HG03060 (cell line): ENCODE measurements around the gene FAM193A.
"Not testable (repeated sequence)": the region's sequence is repeated elsewhere in the genome, so short reads cannot be mapped to it uniquely, and the experiment has no call there.

ENCODE experiments used
- ATAC-seq: cut with Tn5 transposase; IDR thresholded peaks from one replicate; pipeline ENCODE4 v1.9.1; 2021; ENCODE audit warnings: low read depth, moderate number of reproducible peaks; ENCODE audit not compliant: unreplicated experiment

The FAM193A gene

GRCh38 chr4:2536193-2537010 lies at the start of gene FAM193A:
TSS of gene FAM193A (plus strand) at chr4:2536647. CDS start at chr4:2536916, 269 bp downstream.
- peak; percentile 80 for ATAC-seq

GRCh38 chr4:2486981-2487380 lies 49.5 kb upstream of the FAM193A start:
- ATAC-seq = no peak

GRCh38 chr4:2487632-2488031 lies 48.8 kb upstream of the FAM193A start:
- ATAC-seq = no peak

GRCh38 chr4:2489081-2489805 lies 47.2 kb upstream of the FAM193A start:
- no peak for ATAC-seq

- no peak for ATAC-seq
These were observed 46.5 kb upstream of the FAM193A start for GRCh38 chr4:2489841-2490552.

DNA sequence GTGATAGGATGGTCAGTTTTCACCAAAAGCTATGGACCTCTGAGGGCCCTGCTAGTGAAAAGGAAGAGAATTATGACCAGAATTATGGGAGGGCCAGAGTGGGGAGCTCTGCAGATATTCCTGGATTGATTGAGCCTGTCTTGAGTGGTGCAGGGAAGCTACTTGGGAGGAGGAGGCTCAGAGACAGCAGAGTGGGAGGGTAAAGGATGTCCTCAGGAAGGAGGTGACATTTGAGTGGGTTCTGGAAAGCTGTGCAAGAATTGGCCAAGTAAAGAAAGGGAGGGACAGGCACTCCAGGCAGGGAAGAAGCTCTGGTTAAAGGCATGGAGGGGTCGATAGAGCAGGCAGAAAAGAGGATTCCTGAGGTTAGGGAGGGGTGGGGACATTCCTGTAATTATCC lies 43.5 kb upstream of the FAM193A start:
- no peak for ATAC-seq

DNA sequence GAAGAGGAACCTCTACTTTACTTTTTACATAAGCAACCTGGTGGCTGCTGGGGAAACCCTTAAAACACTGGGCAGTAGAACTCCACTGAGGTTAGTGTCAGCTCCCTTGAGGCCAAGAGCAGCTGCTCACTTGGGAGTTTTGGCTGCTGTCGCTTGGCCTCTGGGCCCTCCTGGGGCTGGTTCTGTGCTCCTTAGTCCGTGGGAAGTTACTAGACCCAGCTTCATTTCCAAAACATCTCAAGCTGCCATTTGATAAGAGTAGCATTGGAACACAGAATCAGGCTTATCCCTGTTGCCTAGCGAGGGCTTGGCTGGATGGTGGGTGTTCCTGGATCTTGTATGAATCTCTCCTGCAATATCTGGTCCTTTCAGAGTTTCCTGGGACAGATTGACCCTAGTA lies 41.5 kb upstream of the FAM193A start:
- no peak for ATAC-seq

DNA sequence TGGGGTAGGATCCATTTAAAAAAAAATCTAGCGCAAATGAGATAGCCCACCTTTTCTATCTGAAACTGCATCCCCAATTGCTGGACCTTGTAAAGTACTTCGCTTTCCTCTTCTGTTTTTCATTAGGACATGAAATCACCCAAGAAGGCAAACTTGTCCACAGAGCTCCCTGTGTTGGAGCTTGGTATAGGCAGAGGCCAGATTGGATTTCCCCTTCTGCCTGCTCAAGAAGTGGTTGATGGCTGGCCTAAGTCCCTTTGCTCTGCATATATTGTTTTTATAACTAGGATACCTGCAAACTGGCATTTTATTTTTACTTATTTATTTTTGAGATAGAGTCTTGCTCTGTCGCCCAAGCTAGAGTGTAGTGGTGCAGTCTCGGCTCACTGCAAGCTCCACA lies 39.1 kb upstream of the FAM193A start:
- ATAC-seq = no peak

DNA sequence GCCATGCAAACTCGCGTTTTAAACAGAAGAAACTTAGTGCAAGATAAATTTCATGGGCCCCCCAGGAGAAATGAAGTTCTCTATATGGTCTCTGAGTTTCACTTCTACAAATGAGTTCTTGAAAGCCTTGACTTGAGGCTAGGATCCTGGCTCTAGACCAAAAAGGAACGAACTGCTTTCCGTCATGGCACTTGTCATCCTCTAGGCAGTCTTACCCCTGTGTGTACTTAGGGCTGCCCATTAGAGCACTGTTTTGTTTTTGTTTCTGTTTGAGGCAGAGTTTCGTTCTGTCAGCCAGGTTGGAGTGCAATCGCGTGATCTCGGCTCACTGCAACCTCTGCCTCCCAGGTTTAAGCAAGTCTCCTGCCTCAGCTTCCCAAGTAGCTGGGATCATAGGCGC lies 38.5 kb upstream of the FAM193A start:
- ATAC-seq = peak; percentile 89

GRCh38 chr4:2500547-2500946 lies 35.9 kb upstream of the FAM193A start:
- no peak for ATAC-seq

- ATAC-seq = no peak
These were observed 35.3 kb upstream of the FAM193A start for GRCh38 chr4:2501034-2501594.

DNA sequence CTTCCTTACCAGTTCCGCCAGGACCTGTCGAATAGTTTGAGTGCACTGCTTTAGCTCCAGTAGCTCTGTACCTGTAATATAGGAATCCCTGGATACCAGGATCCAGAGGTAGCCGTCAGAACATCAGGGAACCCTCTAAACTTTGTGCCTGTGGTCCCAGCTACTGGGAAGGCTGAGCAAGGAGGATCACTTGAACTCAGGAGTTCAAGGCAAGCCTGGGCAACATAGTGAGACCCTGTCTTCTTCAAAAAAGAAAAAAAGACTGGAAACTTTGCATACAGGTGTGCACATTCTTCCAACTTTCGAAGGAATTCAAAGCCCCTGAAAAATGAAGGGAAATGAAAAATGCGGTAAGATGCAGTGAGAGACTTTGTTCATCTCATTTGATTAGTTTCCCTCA lies 32.6 kb upstream of the FAM193A start:
- ATAC-seq = no peak

DNA sequence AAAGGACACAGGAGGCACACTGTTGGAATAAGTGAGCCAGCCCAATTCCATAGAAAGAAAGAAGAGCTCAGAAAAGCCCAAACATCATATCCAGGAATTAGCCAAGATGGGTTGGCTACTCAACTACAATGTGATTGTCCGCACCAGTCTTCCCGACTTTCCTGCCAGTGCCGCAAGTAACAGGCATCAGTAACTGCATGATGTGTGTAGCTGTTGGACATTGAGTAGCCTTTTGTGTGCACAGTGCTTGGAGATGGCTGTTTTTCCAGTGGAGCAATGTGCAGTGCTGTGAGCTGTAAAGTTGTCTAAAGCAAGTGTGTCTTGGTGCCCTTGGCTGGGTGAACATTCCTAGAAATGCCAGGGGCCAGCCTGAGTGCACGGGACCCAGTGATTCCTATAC lies 29.2 kb upstream of the FAM193A start:
- no peak for ATAC-seq

DNA sequence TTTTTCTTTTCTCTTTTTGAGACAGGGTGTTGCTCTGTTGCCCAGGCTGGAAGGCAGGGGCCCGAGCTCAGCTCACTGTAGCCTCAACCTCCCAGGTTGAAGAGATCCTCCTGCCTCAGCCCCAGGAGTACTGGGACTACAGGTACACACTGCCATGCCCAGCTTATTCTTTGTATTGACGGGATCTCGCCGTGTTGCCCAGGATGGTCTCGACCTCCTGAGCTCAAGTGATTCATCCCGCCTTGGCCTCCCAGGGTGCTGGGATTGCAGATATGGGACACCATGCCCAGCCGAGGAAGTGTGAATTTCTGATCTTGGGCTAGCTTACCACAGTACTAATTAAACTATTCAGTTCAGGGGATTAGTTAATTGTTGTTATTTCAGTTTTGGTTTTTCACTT lies 28.6 kb upstream of the FAM193A start:
- no peak for ATAC-seq

DNA sequence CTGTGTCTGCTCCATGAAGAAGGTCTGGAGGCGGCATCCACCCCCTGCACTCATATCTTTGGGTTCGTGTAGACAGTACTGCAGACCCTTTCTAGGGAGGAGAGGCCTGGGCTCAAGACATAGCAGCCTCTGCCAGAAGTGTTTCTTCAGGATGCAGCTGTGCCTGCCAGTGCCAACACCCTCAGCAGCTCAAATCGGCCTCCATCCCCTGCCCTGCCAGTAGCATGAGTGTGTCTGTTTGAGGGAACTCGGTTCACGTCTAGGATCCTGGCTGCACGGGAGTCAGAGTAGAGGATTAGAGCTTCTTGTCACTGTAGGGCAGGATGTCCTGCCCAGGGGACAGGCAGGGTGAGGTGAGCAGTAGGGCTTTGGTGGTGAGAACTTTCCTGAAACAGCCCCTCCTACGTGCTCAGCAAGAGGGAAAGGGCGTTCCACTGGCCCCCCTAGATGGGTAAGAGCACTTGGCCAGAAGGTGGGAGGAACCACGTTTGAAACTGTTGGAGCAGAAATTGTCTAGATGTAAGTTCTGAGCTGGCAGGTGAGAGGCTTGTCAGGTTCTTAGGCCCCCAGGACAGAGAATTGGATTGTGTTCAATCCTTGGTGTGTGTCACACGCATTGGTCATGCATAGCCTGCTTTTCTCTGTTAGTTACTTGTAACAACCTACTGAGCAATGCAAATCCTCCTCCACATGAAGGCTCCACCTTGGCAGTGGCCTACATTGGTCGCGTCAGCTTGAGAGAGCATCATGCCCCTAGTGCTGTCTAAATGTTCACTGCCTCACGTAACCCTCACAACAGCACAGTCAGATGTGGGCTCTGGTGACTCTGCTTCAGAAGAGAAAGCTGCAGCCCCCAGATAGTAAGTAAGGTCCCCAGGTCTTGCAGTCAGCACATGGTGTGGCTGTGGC lies 25.8 kb upstream of the FAM193A start:
- ATAC-seq = no peak

GRCh38 chr4:2511645-2512131 lies 24.8 kb upstream of the FAM193A start:
- ATAC-seq = no peak

DNA sequence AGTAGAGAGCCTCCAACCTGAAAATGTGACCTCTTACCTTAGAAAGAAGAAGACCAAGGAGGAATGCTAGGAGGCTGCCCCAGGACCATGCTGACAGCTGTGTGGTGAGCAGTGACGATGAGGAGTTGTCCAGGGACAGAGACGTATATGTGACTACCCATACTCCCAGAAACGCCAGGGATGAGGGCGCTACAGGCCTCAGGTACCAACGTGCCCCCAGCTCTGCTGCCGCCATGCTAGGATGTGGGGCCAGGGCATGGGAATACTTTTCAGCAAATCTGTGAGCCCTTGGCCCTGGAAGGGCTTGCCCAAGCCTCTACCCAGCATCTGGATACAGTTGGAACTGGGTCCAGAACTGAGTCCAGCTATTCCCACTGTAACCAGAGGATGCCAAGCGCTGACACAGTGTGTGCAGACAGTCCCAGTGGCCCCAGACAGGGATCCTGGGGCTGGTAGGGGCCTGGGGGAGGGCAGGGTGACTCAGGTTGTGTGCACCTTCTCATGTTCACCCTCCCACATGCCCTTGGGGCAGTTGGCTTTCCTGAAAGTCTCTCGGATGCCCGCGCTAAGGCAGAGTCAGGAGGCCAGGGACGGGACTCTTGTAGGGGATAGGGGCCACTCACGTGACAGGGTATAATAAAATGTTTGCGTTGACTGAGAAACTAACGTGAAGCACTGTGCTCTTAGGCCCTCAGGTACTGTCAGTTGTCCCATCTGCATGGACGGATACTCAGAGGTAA lies 23.9 kb upstream of the FAM193A start:
- no peak for ATAC-seq

- not testable (repeated sequence) for ATAC-seq
These were observed 22.3 kb upstream of the FAM193A start for GRCh38 chr4:2514193-2514592.

DNA sequence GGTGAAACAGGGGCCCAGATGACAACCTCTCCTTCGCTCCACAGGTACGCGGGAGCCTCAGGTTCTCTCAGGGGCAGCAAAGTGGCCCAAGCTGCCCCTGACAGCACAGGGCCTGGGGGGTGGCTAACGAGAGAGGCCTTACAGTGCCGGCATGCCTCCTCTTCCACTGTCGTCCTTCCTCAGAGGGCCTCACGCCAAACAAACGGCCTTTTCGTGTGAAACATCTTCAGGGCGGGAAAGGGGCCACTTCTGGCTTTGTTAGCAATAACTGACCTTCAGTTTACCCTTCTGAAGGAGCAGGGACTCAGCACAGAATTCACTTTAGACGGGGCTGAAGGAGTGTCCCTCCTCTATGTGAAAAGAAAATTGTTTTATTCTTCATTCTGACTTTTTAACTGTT lies 21.5 kb upstream of the FAM193A start:
- not testable (repeated sequence) for ATAC-seq
